CD4-positive, alpha-beta T cell treated with Interleukin-12 subunit alpha and Interleukin-12 subunit beta, for 1 hour (primary cell): Measurements from ENCODE around the gene METAP2.
"Not testable (repeated sequence)": the region's sequence is repeated elsewhere in the genome, so short reads cannot be mapped to it uniquely, and the experiment has no call there.

Source experiments
- DNase-seq: peaks from one replicate; pipeline ENCODE4 v3.0.0-alpha.2; 2020

The METAP2 gene

GRCh38 chr12:95473884-95474659 is at the start of gene METAP2:
METAP2 (plus strand) TSS chr12:95474152; CDS start chr12:95474180, 28 bp downstream.
- peak; percentile 89 for DNase-seq

GRCh38 chr12:95424271-95424994 is 49.5 kb upstream of the METAP2 start:
- DNase-seq = no peak

- DNase-seq = no peak
These were observed 44.8 kb upstream of the METAP2 start for GRCh38 chr12:95429172-95429510.

GRCh38 chr12:95431120-95431519 is 42.8 kb upstream of the METAP2 start:
- no peak for DNase-seq

- DNase-seq = no peak
These were observed 38.6 kb upstream of the METAP2 start for GRCh38 chr12:95435355-95435754.

- no peak for DNase-seq
These were observed 36.4 kb upstream of the METAP2 start for GRCh38 chr12:95437565-95437964.

- DNase-seq = no peak
These were observed 34.3 kb upstream of the METAP2 start for GRCh38 chr12:95439461-95440230.

- no peak for DNase-seq
These were observed 33.6 kb upstream of the METAP2 start for GRCh38 chr12:95440401-95440800.

GRCh38 chr12:95443459-95443858 is 30.5 kb upstream of the METAP2 start:
- no peak for DNase-seq

GRCh38 chr12:95445099-95445498 is 28.9 kb upstream of the METAP2 start:
- DNase-seq = not testable (repeated sequence)

GRCh38 chr12:95445884-95446505 is 28.0 kb upstream of the METAP2 start:
- DNase-seq = no peak

- DNase-seq = no peak
These were observed 27.4 kb upstream of the METAP2 start for GRCh38 chr12:95446506-95446900.

- not testable (repeated sequence) for DNase-seq
These were observed 24.3 kb upstream of the METAP2 start for GRCh38 chr12:95449656-95450055.

- not testable (repeated sequence) for DNase-seq
These were observed 21.5 kb upstream of the METAP2 start for GRCh38 chr12:95452501-95452900.

GRCh38 chr12:95453881-95454280 is 20.1 kb upstream of the METAP2 start:
- not testable (repeated sequence) for DNase-seq

- DNase-seq = not testable (repeated sequence)
These were observed 19.2 kb upstream of the METAP2 start for GRCh38 chr12:95454780-95455215.

GRCh38 chr12:95457605-95458004 is 16.3 kb upstream of the METAP2 start:
- DNase-seq = not testable (repeated sequence)

- DNase-seq = no peak
These were observed 15.2 kb upstream of the METAP2 start for GRCh38 chr12:95458761-95459160.

- DNase-seq = no peak
These were observed 14.6 kb upstream of the METAP2 start for GRCh38 chr12:95459310-95459709.

- DNase-seq = no peak
These were observed 13.8 kb upstream of the METAP2 start for GRCh38 chr12:95460105-95460504.

GRCh38 chr12:95460896-95461295 is 13.1 kb upstream of the METAP2 start:
- DNase-seq = no peak

- DNase-seq = no peak
These were observed 11.9 kb upstream of the METAP2 start for GRCh38 chr12:95462081-95462480.

GRCh38 chr12:95462551-95462950 is 11.4 kb upstream of the METAP2 start:
- DNase-seq = no peak
